AG09309 (cell line): ENCODE data around the gene CRYGB.

ENCODE experiments used
- DNase-seq: peaks from one replicate; pipeline ENCODE4 v3.0.0-alpha.2; 2010; ENCODE audit warnings: low read depth
- H3K4me3 ChIP-seq: 2 replicates; pipeline ENCODE4 v1.5.1; 2011; ENCODE audit warnings: mild to moderate bottlenecking, low read depth, low read length, moderate library complexity; ENCODE audit not compliant: control insufficient read depth
- CTCF ChIP-seq: IDR thresholded peaks from 2 replicates; pipeline ENCODE4 v1.5.1; 2011; ENCODE audit warnings: mild to moderate bottlenecking, low read depth, low read length, inconsistent platforms; ENCODE audit not compliant: insufficient read depth, control insufficient read depth; ENCODE audit errors: missing control alignments

The CRYGB gene

GRCh38 chr2:208186465-208186864 is 40.5 kb upstream of the CRYGB start:
- no peak overlapping the region for H3K4me3 ChIP-seq
- no peak for DNase-seq
- TF ChIP-seq CTCF: no peak

- no peak for DNase-seq
- TF ChIP-seq CTCF: no peak
- H3K4me3 ChIP-seq: no peak overlapping the region
These were observed 38.2 kb upstream of the CRYGB start for GRCh38 chr2:208183972-208184705.

DNA sequence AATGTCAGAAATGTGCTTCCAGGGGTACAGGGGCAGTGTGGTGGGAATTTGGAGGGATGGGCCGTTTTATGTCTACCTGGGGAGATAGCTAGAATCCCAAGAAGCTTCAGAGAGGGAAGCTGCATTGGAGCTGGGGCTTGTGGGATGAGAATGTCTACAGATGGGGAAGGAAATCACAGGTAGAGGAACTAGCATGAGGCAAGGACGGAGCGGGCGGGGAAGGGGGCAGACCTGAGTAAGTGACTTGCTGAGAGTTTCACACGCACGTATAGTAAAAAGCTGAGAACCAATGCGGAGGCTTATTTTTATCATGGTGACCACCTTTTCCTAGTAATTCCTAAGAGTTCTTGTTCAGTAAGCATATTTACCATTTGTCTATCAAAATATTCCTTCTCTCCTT is 37.6 kb upstream of the CRYGB start:
- no peak for TF ChIP-seq CTCF
- DNase-seq: no peak
- H3K4me3 ChIP-seq: no peak overlapping the region

- TF ChIP-seq CTCF: no peak
- no peak overlapping the region for H3K4me3 ChIP-seq
- no peak for DNase-seq
These were observed 36.9 kb upstream of the CRYGB start for GRCh38 chr2:208182835-208183234.

- TF ChIP-seq CTCF: no peak
- no peak for DNase-seq
- H3K4me3 ChIP-seq: no peak overlapping the region
These were observed 33.2 kb upstream of the CRYGB start for GRCh38 chr2:208179028-208179609.

DNA sequence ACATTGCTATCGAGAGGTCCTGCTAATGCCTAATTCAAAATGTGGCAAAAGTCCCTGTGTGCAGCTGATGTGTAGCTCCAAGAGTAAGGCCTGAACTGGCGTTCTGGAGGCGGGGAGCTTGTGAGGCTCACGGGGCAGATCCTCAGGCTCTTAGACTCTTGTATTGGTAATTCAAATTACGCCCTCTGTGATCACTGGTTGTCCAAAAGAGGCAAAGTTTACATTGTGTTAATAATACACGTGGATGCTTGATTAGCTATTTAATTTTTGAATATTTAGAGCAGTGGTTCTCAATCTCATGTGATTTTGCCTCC is 29.8 kb upstream of the CRYGB start:
- no peak for TF ChIP-seq CTCF
- no peak for DNase-seq
- H3K4me3 ChIP-seq: no peak overlapping the region
